ENCODE results near the gene SRSF3. TPM values are rescaled to one million over a fixed set of nuclear protein-coding genes. Genes with fewer than 3 reads are reported as not detected.

Gene SRSF3
- total RNA-seq, 1 experiment from 2014 or later, result 954 TPM

- H3K27ac Mint-ChIP-seq, result no peak overlapping the region
- H3K27ac ChIP-seq (ENCODE audit: insufficient read length, low read depth, low read length), result no peak overlapping the region
- no peak overlapping the region for H3K14ac ChIP-seq (ENCODE audit: insufficient read depth, low read length)
- no peak overlapping the region for H3T11ph ChIP-seq (ENCODE audit: low read length)
- H3K36me3 Mint-ChIP-seq (ENCODE audit: insufficient read depth in 1 of 3, low read depth in 3 of 3), result no peaks in the 10 kb centered on the region
- H3K79me2 ChIP-seq (ENCODE audit: insufficient read depth, low read length), result no peaks in the 10 kb centered on the region
- no peaks in the 10 kb centered on the region for H4K20me1 ChIP-seq (ENCODE audit: control insufficient read depth, insufficient read depth, insufficient read length)
- no peak overlapping the region for H2BK120ac ChIP-seq (ENCODE audit: low read depth, low read length, poor library complexity, severe bottlenecking)
- no peak overlapping the region for H3K4ac ChIP-seq (ENCODE audit: low read depth, low read length)
- peaks cover 0 to 2% of the 10 kb centered on the region in 2 experiments; a peak in 1 of 5 replicates for H3K9me3 Mint-ChIP-seq
- no peak overlapping the region for H2BK5ac ChIP-seq (ENCODE audit: insufficient read length, low read length)
- H3K4me2 ChIP-seq (ENCODE audit: insufficient read depth, insufficient read length, low read length), result no peak overlapping the region
- no peak overlapping the region for H2BK20ac ChIP-seq (ENCODE audit: low read depth, low read length, poor library complexity, severe bottlenecking)
- no peak overlapping the region for H2BK12ac ChIP-seq (ENCODE audit: insufficient read length, low read depth, low read length)
- H4K8ac ChIP-seq (replicated peaks; ENCODE audit: insufficient read length, low read depth, low read length), result no peak overlapping the region
- no peaks in the 10 kb centered on the region for H3K79me1 ChIP-seq (ENCODE audit: insufficient read depth, low read depth, low read length, poor library complexity, severe bottlenecking)
- no peaks in the 10 kb centered on the region; the same call in 1 of the 2 replicates for H3K27me3 Mint-ChIP-seq (ENCODE audit: low read depth)
- no peak overlapping the region for H2AK5ac ChIP-seq (ENCODE audit: insufficient read length, low read length)
- no peak for TF ChIP-seq CTCF (conservative IDR thresholded peaks at IDR 0.05)
- no peaks in the 10 kb centered on the region for H3K4me1 ChIP-seq (ENCODE audit: insufficient read depth, low read length)
- no peak overlapping the region for H2AFZ ChIP-seq (ENCODE audit: low read length)
- H3K4me1 Mint-ChIP-seq, result peaks cover 6 to 8% of the 10 kb centered on the region in 2 experiments
- H4K91ac ChIP-seq (ENCODE audit: insufficient read length, low read depth, low read length), result no peak overlapping the region
- H3K4me3 Mint-ChIP-seq, result no peak overlapping the region
- no peaks in the 10 kb centered on the region for H3K27me3 ChIP-seq (ENCODE audit: insufficient read depth, low read length)
- no peak overlapping the region for H3K18ac ChIP-seq (ENCODE audit: insufficient read length, low read depth, low read length)
- H3K56ac ChIP-seq (ENCODE audit: insufficient read length, low read depth, low read length), result no peak overlapping the region
- no peaks in the 10 kb centered on the region for H3K23me2 ChIP-seq (ENCODE audit: insufficient read length, low read depth, low read length, poor library complexity, severe bottlenecking)
- no peak overlapping the region for H3K9ac ChIP-seq (ENCODE audit: extremely low read depth, insufficient read length, low read length)
- H2BK15ac ChIP-seq (ENCODE audit: low read depth, low read length), result no peak overlapping the region
- DNase-seq, result no peak
- H4K5ac ChIP-seq (ENCODE audit: insufficient read length, low read depth, low read length), result no peak overlapping the region
- no peaks in the 10 kb centered on the region for H3K9me3 ChIP-seq (ENCODE audit: control insufficient read depth, low read depth, low read length)
- H3K23ac ChIP-seq (ENCODE audit: insufficient read length, low read depth, low read length), result no peak overlapping the region
- no CpG with 5 or more reads among the region's 5 CpGs for WGBS (ENCODE audit: extremely low coverage, insufficient read length, low lambda C conversion rate)
These were observed 16.1 kb upstream of the SRSF3 start for GRCh38 chr6:36578030-36578429.
